K562 (cell line): ENCODE measurements around the gene IFITM2. TPM values are rescaled to one million over a fixed set of nuclear protein-coding genes. Genes with fewer than 3 reads are reported as not detected.

Experiments
- CTBP1 ChIP-seq: fragments of 450-650 bp; IDR thresholded peaks from 2 replicates; pipeline ENCODE4 v1.6.1; 2016; ENCODE audit warnings: borderline replicate concordance
- DMBX1 ChIP-seq: fragments of 250-450 bp; sonication (Bioruptor Pico); IDR thresholded peaks from 2 replicates; pipeline ENCODE4 v1.8.0; 2022; ENCODE audit warnings: inconsistent platforms, mild to moderate bottlenecking, moderate library complexity, borderline replicate concordance
- ETV1 ChIP-seq: fragments of 450-650 bp; conservative IDR thresholded peaks from 2 replicates; pipeline ENCODE4 v1.6.1; 2016; ENCODE audit warnings: missing genetic modification characterization, control low read depth, low read depth, missing compliant biosample characterization
- FOXP1 ChIP-seq: sonication (generic); formaldehyde crosslinking; IDR thresholded peaks from 2 replicates; pipeline ENCODE4 v1.8.0; 2022; ENCODE audit warnings: mild to moderate bottlenecking, missing genetic modification reagents
- KAT7 ChIP-seq: sonication (generic); formaldehyde crosslinking; IDR thresholded peaks from 2 replicates; pipeline ENCODE4 v1.8.0; 2022; ENCODE audit warnings: missing genetic modification reagents, mild to moderate bottlenecking, borderline replicate concordance
- MXI1 ChIP-seq: IDR thresholded peaks from 2 replicates; pipeline ENCODE4 v1.6.1; 2011; ENCODE audit warnings: low read depth, mild to moderate bottlenecking, improper control_type of control experiment, low read length
- NFE2L1 ChIP-seq: fragments of 450-650 bp; IDR thresholded peaks from 2 replicates; pipeline ENCODE4 v1.6.1; 2016; ENCODE audit warnings: missing genetic modification characterization, low read depth, mild to moderate bottlenecking, missing compliant biosample characterization, moderate library complexity, borderline replicate concordance
- SPI1 ChIP-seq: IDR thresholded peaks from 2 replicates; pipeline ENCODE4 v1.6.1; 2011; ENCODE audit warnings: low read depth, low read length, control low read depth, borderline replicate concordance
- THRAP3 ChIP-seq: fragments of 450-650 bp; IDR thresholded peaks from 2 replicates; pipeline ENCODE4 v1.6.1; 2016; ENCODE audit warnings: mild to moderate bottlenecking, inconsistent platforms, borderline replicate concordance
- XRCC5 ChIP-seq: fragments of 200-400 bp; formaldehyde crosslinking; IDR thresholded peaks from 2 replicates; pipeline ENCODE4 v1.6.1; 2017; ENCODE audit warnings: low read depth, mild to moderate bottlenecking, low read length
- ZBTB7A ChIP-seq: IDR thresholded peaks from 2 replicates; pipeline ENCODE4 v1.6.1; 2011; ENCODE audit warnings: low read depth, mild to moderate bottlenecking, low read length, moderate library complexity, borderline replicate concordance; ENCODE audit not compliant: control insufficient read depth
- ZNF140 ChIP-seq: fragments of 250-450 bp; sonication (Bioruptor Pico); IDR thresholded peaks from 2 replicates; pipeline ENCODE4 v1.8.0; 2021; ENCODE audit warnings: moderate library complexity, mild to moderate bottlenecking, inconsistent platforms
- ZNF3 ChIP-seq: fragments of 250-450 bp; sonication (Bioruptor Pico); IDR thresholded peaks from 2 replicates; pipeline ENCODE4 v1.5.0; 2021; ENCODE audit warnings: mild to moderate bottlenecking, moderate library complexity
- polyA plus RNA-seq, 8 experiments: library from polyadenylated mRNA; depleted of rRNA in 4 of 8; stranded (reverse) in 5 of 8; unstranded in 3 of 8; fragments of >200 nt; fragmentation: Nextera tagmentation in 2 of 8; fragmentation: Illumina TruSeq in 1 of 8; extraction: Ambion mirVana in 2 of 8; extraction: Trizol in 1 of 8; gene quantifications; 2 replicates each; pipeline versions ENCODE4 v1.2.1 to v1.2.3, GENCODE V29; 2011 to 2014; ENCODE audit warnings: inconsistent platforms in 1 of 8, missing spikeins in 1 of 8
- total RNA-seq, 7 experiments: library from RNA; depleted of rRNA in 6 of 7; stranded (reverse); fragments of >200 nt in 6 of 7; fragmentation: Illumina TruSeq in 2 of 7; extraction: Trizol in 2 of 7; gene quantifications; 2 replicates each; pipeline versions ENCODE4 v1.2.1 to v1.2.3, GENCODE V29; 2011 to 2021; ENCODE audit warnings: low replicate concordance in 1 of 7
- TF ChIP-seq, protein P1 (sequence below): sonication (generic); IDR thresholded peaks from 2 replicates; pipeline ENCODE4 v1.6.1; 2016
- TF ChIP-seq, protein P2 (sequence below), 2 experiments: fragments of 450-650 bp; conservative IDR thresholded peaks; 2 replicates each; pipeline ENCODE4 v1.6.1; 2017; ENCODE audit warnings: mild to moderate bottlenecking in 2 of 2, moderate library complexity in 2 of 2
- TF ChIP-seq, protein P3 (sequence below): fragments of 450-650 bp; IDR thresholded peaks from 2 replicates; pipeline ENCODE4 v1.6.1; 2016; ENCODE audit warnings: borderline replicate concordance
- TF ChIP-seq, protein P4 (sequence below): fragments of 450-650 bp; IDR thresholded peaks from 2 replicates; pipeline ENCODE4 v1.6.1; 2016
- TF ChIP-seq, protein P5 (sequence below): fragments of 450-650 bp; IDR thresholded peaks from 2 replicates; pipeline ENCODE4 v1.6.1; 2018; ENCODE audit not compliant: partially characterized antibody

The IFITM2 gene
- total and polyA plus RNA-seq, 9 of the 15 experiments (the other 6 are each of a cell fraction or from before 2014, with no cell fraction given), result 52.8 to 4,872 (median 356) TPM

DNA sequence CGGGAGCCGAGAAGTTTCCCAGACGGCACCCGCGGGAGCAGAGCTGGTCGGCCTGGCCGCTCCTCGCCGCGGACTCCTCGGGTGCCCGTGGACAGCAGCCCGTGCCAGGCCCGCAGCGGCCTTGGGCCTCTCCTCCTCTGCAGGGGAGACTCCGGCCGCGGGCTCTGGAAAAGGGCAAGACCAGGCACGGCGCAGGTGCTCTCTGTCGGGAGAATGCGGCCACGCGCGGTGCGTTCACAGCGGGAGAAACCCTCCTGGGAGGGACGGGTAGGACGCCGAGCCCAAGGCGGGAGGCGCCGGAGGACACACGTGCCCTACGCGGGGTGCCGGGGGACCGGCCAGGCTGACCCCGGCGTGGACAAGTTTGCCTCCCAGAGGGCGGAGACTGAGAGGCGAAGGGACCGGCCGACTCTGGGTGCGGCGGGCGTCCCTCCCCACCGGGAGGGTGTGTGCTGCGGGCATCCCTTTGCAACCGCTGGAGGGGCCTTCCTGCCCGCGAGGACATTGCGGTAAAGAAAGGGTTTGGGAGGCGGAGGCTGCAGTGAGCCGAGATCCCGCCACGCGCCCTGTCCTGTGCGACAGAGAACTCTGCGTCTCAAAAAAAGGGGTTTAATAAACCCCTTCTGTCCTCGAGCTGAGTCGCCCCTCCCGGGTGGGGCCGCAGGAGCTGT, 8.6 kb downstream of the IFITM2 start (continued):
- TF ChIP-seq, protein P1, sequence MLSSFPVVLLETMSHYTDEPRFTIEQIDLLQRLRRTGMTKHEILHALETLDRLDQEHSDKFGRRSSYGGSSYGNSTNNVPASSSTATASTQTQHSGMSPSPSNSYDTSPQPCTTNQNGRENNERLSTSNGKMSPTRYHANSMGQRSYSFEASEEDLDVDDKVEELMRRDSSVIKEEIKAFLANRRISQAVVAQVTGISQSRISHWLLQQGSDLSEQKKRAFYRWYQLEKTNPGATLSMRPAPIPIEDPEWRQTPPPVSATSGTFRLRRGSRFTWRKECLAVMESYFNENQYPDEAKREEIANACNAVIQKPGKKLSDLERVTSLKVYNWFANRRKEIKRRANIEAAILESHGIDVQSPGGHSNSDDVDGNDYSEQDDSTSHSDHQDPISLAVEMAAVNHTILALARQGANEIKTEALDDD, result no peak
- TF ChIP-seq DMBX1 (CRISPR knock-in tag) (no peak), MXI1 (no peak), THRAP3 (no peak), XRCC5 (no peak), NFE2L1 (tag) (no peak), ZNF140 (no peak), KAT7 (peak; percentile 83; the same call in 1 of the 2 replicates), FOXP1 (CRISPR knock-in tag) (no peak; the same call in 1 of the 2 replicates), ETV1 (tag) (no peak), ZNF3 (CRISPR knock-in tag) (no peak), SPI1 (no peak), CTBP1 (peak; percentile 54; the same call in 1 of the 2 replicates), ZBTB7A (peak; percentile 39; the same call in 1 of the 2 replicates)
- TF ChIP-seq, protein P2, sequence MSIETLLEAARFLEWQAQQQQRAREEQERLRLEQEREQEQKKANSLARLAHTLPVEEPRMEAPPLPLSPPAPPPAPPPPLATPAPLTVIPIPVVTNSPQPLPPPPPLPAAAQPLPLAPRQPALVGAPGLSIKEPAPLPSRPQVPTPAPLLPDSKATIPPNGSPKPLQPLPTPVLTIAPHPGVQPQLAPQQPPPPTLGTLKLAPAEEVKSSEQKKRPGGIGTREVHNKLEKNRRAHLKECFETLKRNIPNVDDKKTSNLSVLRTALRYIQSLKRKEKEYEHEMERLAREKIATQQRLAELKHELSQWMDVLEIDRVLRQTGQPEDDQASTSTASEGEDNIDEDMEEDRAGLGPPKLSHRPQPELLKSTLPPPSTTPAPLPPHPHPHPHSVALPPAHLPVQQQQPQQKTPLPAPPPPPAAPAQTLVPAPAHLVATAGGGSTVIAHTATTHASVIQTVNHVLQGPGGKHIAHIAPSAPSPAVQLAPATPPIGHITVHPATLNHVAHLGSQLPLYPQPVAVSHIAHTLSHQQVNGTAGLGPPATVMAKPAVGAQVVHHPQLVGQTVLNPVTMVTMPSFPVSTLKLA (conservative IDR thresholded peaks at IDR 0.05), result peak; percentile 35 to 76; a peak in 3 of 4 replicates
- TF ChIP-seq, protein P3, sequence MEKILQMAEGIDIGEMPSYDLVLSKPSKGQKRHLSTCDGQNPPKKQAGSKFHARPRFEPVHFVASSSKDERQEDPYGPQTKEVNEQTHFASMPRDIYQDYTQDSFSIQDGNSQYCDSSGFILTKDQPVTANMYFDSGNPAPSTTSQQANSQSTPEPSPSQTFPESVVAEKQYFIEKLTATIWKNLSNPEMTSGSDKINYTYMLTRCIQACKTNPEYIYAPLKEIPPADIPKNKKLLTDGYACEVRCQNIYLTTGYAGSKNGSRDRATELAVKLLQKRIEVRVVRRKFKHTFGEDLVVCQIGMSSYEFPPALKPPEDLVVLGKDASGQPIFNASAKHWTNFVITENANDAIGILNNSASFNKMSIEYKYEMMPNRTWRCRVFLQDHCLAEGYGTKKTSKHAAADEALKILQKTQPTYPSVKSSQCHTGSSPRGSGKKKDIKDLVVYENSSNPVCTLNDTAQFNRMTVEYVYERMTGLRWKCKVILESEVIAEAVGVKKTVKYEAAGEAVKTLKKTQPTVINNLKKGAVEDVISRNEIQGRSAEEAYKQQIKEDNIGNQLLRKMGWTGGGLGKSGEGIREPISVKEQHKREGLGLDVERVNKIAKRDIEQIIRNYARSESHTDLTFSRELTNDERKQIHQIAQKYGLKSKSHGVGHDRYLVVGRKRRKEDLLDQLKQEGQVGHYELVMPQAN, result peak; percentile 61; the same call in 1 of the 2 replicates
- TF ChIP-seq, protein P4, sequence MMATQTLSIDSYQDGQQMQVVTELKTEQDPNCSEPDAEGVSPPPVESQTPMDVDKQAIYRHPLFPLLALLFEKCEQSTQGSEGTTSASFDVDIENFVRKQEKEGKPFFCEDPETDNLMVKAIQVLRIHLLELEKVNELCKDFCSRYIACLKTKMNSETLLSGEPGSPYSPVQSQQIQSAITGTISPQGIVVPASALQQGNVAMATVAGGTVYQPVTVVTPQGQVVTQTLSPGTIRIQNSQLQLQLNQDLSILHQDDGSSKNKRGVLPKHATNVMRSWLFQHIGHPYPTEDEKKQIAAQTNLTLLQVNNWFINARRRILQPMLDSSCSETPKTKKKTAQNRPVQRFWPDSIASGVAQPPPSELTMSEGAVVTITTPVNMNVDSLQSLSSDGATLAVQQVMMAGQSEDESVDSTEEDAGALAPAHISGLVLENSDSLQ, result no peak
- TF ChIP-seq, protein P5, sequence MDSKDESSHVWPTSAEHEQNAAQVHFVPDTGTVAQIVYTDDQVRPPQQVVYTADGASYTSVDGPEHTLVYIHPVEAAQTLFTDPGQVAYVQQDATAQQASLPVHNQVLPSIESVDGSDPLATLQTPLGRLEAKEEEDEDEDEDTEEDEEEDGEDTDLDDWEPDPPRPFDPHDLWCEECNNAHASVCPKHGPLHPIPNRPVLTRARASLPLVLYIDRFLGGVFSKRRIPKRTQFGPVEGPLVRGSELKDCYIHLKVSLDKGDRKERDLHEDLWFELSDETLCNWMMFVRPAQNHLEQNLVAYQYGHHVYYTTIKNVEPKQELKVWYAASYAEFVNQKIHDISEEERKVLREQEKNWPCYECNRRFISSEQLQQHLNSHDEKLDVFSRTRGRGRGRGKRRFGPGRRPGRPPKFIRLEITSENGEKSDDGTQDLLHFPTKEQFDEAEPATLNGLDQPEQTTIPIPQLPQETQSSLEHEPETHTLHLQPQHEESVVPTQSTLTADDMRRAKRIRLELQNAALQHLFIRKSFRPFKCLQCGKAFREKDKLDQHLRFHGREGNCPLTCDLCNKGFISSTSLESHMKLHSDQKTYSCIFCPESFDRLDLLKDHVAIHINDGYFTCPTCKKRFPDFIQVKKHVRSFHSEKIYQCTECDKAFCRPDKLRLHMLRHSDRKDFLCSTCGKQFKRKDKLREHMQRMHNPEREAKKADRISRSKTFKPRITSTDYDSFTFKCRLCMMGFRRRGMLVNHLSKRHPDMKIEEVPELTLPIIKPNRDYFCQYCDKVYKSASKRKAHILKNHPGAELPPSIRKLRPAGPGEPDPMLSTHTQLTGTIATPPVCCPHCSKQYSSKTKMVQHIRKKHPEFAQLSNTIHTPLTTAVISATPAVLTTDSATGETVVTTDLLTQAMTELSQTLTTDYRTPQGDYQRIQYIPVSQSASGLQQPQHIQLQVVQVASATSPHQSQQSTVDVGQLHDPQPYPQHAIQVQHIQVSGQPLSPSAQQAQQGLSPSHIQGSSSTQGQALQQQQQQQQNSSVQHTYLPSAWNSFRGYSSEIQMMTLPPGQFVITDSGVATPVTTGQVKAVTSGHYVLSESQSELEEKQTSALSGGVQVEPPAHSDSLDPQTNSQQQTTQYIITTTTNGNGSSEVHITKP, result peak; percentile 72
